WTC11 (cell line): Measurements from ENCODE around the gene TNNT2.

Source experiments
- ATF1 ChIP-seq: sonication (generic); formaldehyde crosslinking; IDR thresholded peaks from 2 replicates; pipeline ENCODE4 v1.8.1; 2023; ENCODE audit warnings: mild to moderate bottlenecking, moderate library complexity, missing genetic modification reagents
- CDX4 ChIP-seq: fragments of 250-450 bp; sonication (Bioruptor Pico); IDR thresholded peaks from 2 replicates; pipeline ENCODE4 v1.9.0; 2021; ENCODE audit warnings: moderate library complexity, mild to moderate bottlenecking, inconsistent platforms, borderline replicate concordance
- CREB1 ChIP-seq: sonication (generic); formaldehyde crosslinking; IDR thresholded peaks from 2 replicates; pipeline ENCODE4 v1.8.0; 2023; ENCODE audit warnings: mild to moderate bottlenecking, missing genetic modification reagents
- CTCF ChIP-seq: fragments of 200-600 bp; IDR thresholded peaks from 2 replicates; pipeline ENCODE4 v1.8.0; 2022; ENCODE audit warnings: antibody characterized with exemption
- ESRRA ChIP-seq: sonication (generic); formaldehyde crosslinking; IDR thresholded peaks from 2 replicates; pipeline ENCODE4 v1.8.1; 2022; ENCODE audit warnings: mild to moderate bottlenecking, missing genetic modification reagents, borderline replicate concordance
- KAT7 ChIP-seq: sonication (generic); formaldehyde crosslinking; IDR thresholded peaks from 2 replicates; pipeline ENCODE4 v1.8.1; 2023; ENCODE audit warnings: missing genetic modification reagents, mild to moderate bottlenecking, borderline replicate concordance
- PREB ChIP-seq: sonication (generic); formaldehyde crosslinking; IDR thresholded peaks from 2 replicates; pipeline ENCODE4 v1.8.1; 2022; ENCODE audit warnings: mild to moderate bottlenecking, missing genetic modification reagents, moderate library complexity, borderline replicate concordance
- USF1 ChIP-seq: sonication (generic); formaldehyde crosslinking; IDR thresholded peaks from 2 replicates; pipeline ENCODE4 v1.8.0; 2022; ENCODE audit warnings: mild to moderate bottlenecking, missing genetic modification reagents

GRCh38 chr1:201326710-201327109, 50.8 kb downstream of the TNNT2 start:
- TF ChIP-seq PREB (CRISPR knock-in tag) (no peak), USF1 (no peak), CTCF (no peak), KAT7 (CRISPR knock-in tag) (no peak), CREB1 (CRISPR knock-in tag) (no peak), ATF1 (CRISPR knock-in tag) (no peak), CDX4 (CRISPR knock-in tag) (no peak), ESRRA (CRISPR knock-in tag) (no peak)
